Activated T-helper 1 cell treated with anti-CD3 and anti-CD28 coated beads, Interleukin-2, amount 50 U/mL, for 16 hours (primary cell): ENCODE data around the gene FAM47B.

Experiments
- DNase-seq, 2 donors: peaks; one replicate each; pipeline ENCODE4 v3.0.0-alpha.2; 2020; ENCODE audit warnings: low read depth in 1 of 2, low spot score in 1 of 2

Gene FAM47B

DNA sequence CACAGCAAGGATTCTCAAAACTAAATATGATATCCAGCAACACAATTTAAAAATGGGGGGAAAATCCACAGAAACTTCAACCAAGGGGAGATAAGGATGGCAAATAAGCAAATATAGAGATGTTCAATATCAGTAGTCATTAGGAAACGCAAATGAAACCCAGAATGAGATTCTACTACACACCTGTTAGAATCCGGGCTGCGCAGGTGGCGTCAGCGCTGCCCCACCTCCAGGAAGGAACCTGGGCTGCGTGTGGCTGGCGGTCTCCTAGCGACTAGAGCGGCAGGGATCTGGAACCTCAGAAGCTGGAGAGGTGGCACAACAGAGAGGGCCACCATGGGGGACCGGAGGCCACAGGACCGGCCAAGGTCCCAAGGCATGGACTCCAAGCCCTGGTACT, at the start of gene FAM47B:
Gene FAM47B, plus strand, starts transcription at position 301 of the 400 bp plus-strand sequence. Its CDS starts 36 bp downstream, at position 337.
- DNase-seq = no peak

GRCh38 chrX:34893741-34894140, 48.9 kb upstream of the FAM47B start:
- no peak for DNase-seq

GRCh38 chrX:34900691-34901090, 41.9 kb upstream of the FAM47B start:
- DNase-seq = no peak

GRCh38 chrX:34901761-34902160, 40.8 kb upstream of the FAM47B start:
- no peak for DNase-seq

DNA sequence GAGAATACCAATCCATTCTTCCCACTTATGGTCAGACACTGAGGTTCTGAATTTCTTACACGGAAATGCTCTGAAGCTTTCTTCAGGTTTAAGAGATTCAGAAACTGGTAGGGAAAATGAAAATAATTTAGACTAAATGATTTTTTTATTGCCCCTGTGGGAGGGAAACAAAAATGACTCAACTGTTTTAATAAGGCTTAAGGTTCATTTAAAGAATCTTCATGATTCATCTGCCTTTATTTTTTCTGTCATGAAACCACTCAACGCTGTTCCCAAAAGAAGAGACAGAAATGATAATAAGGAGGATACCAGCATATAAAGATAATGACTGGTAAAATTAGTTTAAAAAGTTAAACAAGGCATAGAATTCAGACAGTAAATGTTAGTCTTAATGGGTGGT, 39.3 kb upstream of the FAM47B start:
- DNase-seq = no peak

DNA sequence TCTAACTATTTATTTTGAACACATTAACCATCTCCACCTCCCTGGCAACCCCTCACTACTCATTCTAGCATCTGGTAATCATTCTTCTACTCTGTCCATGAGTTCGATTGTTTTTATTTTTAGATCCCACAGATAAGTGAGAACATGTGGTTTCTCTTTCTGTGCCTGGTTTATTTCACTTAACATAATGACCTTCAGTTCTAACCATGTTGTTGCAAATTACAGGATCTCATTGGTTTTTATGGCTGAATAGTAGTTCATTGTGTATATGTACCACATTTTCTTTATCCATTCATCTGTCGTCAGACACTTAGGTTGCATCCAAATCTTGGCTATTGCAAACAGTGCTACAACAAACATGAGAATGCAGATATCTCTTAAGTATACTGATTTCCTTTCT, 33.4 kb upstream of the FAM47B start:
- DNase-seq = no peak

DNA sequence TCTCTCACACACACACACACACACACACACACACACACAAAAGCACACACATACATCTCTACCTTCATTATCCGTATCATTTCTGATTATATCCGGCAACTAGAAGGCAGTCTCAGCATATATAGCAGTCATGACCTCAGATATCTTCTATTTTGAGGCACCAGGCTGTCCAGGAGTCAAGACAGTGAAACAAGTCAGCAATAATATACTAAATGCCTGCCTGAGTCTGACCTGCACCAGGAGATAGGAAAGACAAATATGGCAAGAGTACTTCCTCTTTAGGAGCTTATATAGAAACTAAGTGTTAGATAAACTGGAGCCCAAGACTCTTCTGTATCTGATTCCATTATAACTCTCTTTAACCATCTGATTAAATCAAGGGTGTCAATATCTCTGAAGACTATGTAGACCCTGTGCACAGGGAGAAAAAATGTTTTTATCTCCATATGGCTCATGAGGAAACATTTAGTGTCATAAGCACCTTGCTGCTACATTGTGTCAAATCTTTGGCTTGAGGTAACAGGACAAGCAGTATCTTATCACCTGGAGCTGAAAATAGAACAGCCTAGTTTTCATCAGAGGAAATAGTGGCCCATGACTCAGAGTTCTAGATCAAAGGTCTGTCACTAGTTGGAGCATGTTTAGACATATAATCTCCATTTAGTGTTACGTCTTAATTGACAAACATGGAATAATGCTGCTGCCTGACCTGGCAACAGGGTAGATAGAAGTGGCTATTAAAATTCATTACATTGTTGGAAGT, 27.0 kb upstream of the FAM47B start:
- DNase-seq = no peak

- DNase-seq = no peak
These were observed 25.4 kb upstream of the FAM47B start for GRCh38 chrX:34917146-34917545.

- DNase-seq = no peak
These were observed 24.4 kb upstream of the FAM47B start for GRCh38 chrX:34918091-34918736.

GRCh38 chrX:34918856-34919255, 23.7 kb upstream of the FAM47B start:
- DNase-seq = no peak

- no peak for DNase-seq
These were observed 14.7 kb upstream of the FAM47B start for GRCh38 chrX:34927866-34928265.

GRCh38 chrX:34943235-34943634, 639 bp downstream of the FAM47B start:
- no peak for DNase-seq

GRCh38 chrX:34956916-34957315, 14.3 kb downstream of the FAM47B start:
- no peak for DNase-seq

DNA sequence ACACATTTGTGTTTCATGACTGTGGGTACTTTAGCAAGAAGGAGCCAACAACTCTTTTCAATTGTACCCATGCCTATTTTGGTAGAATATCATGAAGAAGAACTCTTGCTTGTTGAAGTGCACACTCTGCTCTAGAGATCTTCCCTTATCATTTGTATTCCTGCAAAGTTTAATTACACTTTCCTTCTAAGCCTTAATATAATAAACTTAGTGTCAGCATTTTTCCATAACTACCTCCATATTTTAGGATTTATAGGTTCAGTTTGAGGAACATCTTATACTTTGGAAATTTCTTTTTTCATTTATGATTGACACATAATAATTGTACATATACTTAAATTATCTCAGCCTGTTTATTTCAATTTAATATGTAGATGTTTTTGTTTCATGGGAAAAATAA, 19.1 kb downstream of the FAM47B start:
- DNase-seq = no peak

- DNase-seq = no peak
These were observed 29.6 kb downstream of the FAM47B start for GRCh38 chrX:34972206-34972605.

DNA sequence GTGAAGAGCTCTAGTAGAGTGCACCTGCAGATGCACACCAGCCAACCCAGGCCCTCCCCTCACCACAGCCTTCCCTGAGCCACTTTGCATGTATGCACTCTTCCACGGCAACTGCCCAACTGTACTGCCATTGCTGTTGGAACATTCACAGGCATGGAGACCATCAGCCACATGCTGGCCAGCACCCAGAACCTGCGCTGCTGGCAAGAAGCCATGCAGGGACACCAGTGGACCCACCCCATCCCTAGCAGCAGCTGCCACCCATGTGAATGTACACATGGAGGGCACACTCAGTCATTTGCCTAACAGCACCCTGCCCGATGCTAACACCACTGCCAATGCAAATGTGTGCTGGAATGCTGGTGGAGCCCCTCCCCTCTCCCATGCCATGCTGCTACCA, 35.6 kb downstream of the FAM47B start:
- no peak for DNase-seq

GRCh38 chrX:34987646-34988045, 45.0 kb downstream of the FAM47B start:
- DNase-seq = no peak
